Posterior vena cava (tissue), 2 donors: ENCODE results near the gene POU6F2. TPM values are rescaled to one million over a fixed set of nuclear protein-coding genes. Genes with fewer than 3 reads are reported as not detected.
"Not testable (repeated sequence)": the region's sequence is repeated elsewhere in the genome, so short reads cannot be mapped to it uniquely, and the experiment has no call there.

Experiments
- DNase-seq: peaks from one replicate; pipeline ENCODE4 v3.0.0-alpha.2; 2020; ENCODE audit warnings: low spot score
- intact Hi-C, 2 donors: fragments of 100-400 bp; cut with DNase I; formaldehyde crosslinking; loops; one replicate each; pipeline versions ENCODE4 v1.14.1 to v1.14.2; 2022 to 2023
- total RNA-seq, 2 donors: library from RNA; stranded (reverse); fragmentation: NEBNext Ultra II Directional; extraction: Animal tissue kit (Norgen Biotek cat#: 25700); gene quantifications; one replicate each; pipeline ENCODE4 v1.2.1, GENCODE V29; 2021
- donor health status: DM: yes; HTN: yes; CAD: no.
- donor health status: DM: yes; HTN: yes; CAD: no.

The POU6F2 gene
- total RNA-seq, 2 donors from 2014 or later = 0.19 to 0.69 TPM

- intact Hi-C loops = no loop called here
- DNase-seq = no peak
These were observed 388.1 kb downstream of the POU6F2 start for GRCh38 chr7:39365751-39366295.

GRCh38 chr7:39367451-39367850 is 389.7 kb downstream of the POU6F2 start:
- no peak for DNase-seq
- intact Hi-C loops = no loop called here

- intact Hi-C loops = no loop called here
- no peak for DNase-seq
These were observed 390.2 kb downstream of the POU6F2 start for GRCh38 chr7:39367943-39368342.

- intact Hi-C loops = no loop called here
- no peak for DNase-seq
These were observed 394.7 kb downstream of the POU6F2 start for GRCh38 chr7:39372383-39372782.

- intact Hi-C loops = no loop called here
- DNase-seq = no peak
These were observed 396.8 kb downstream of the POU6F2 start for GRCh38 chr7:39374436-39375040.

GRCh38 chr7:39375047-39375873 is 397.6 kb downstream of the POU6F2 start:
- intact Hi-C loops = no loop called here
- no peak for DNase-seq

- no peak for DNase-seq
- intact Hi-C loops = no loop called here
These were observed 398.1 kb downstream of the POU6F2 start for GRCh38 chr7:39375874-39376190.

- intact Hi-C loops, DNase-seq: not testable (repeated sequence)
These were observed 399.2 kb downstream of the POU6F2 start for GRCh38 chr7:39376881-39377280.

- no peak for DNase-seq
- intact Hi-C loops = no loop called here
These were observed 401.7 kb downstream of the POU6F2 start for GRCh38 chr7:39379416-39379815.

- DNase-seq = no peak
- intact Hi-C loops = no loop called here
These were observed 405.4 kb downstream of the POU6F2 start for GRCh38 chr7:39383136-39383535.

GRCh38 chr7:39384386-39384785 is 406.7 kb downstream of the POU6F2 start:
- intact Hi-C loops = loop anchor here in 1 of 2 donors (2.0 kb wide), 1 partner anchor 46 kb away; no protein-coding TSS in a partner anchor
- DNase-seq = no peak

GRCh38 chr7:39386718-39387117 is 409.0 kb downstream of the POU6F2 start:
- intact Hi-C loops = loop anchor here in 1 of 2 donors (5.0 kb wide), 1 partner anchor 1174 kb away; no protein-coding TSS in a partner anchor
- DNase-seq = no peak

GRCh38 chr7:39392151-39392550 is 414.4 kb downstream of the POU6F2 start:
- no peak for DNase-seq
- intact Hi-C loops = no loop called here

GRCh38 chr7:39394105-39394680 is 416.5 kb downstream of the POU6F2 start:
- DNase-seq = no peak
- intact Hi-C loops = no loop called here

GRCh38 chr7:39399458-39399857 is 421.7 kb downstream of the POU6F2 start:
- intact Hi-C loops = no loop called here
- DNase-seq = no peak

GRCh38 chr7:39399986-39400385 is 422.3 kb downstream of the POU6F2 start:
- no peak for DNase-seq
- intact Hi-C loops = no loop called here

- intact Hi-C loops = no loop called here
- DNase-seq = no peak
These were observed 423.1 kb downstream of the POU6F2 start for GRCh38 chr7:39400836-39401235.

GRCh38 chr7:39402034-39402433 is 424.3 kb downstream of the POU6F2 start:
- no peak for DNase-seq
- intact Hi-C loops = no loop called here

- DNase-seq = no peak
- intact Hi-C loops = no loop called here
These were observed 427.2 kb downstream of the POU6F2 start for GRCh38 chr7:39404907-39405306.

GRCh38 chr7:39405581-39405980 is 427.9 kb downstream of the POU6F2 start:
- DNase-seq = no peak
- intact Hi-C loops = no loop called here
